Measurements from ENCODE around the gene ANO7.

GRCh38 chr2:241265506-241265905 is 77.0 kb downstream of the ANO7 start:
- TF ChIP-seq CTCF (conservative IDR thresholded peaks at IDR 0.05; ENCODE audit: low read length) (no peak), EZH2phosphoT487 (IDR thresholded peaks at IDR 0.05; ENCODE audit: borderline replicate concordance, low read depth, low read length) (no peak)
